ENCODE results near the gene KRTAP10-5. TPM values are rescaled to one million over a fixed set of nuclear protein-coding genes. Genes with fewer than 3 reads are reported as not detected.

The KRTAP10-5 gene
- total RNA-seq, 1 experiment from 2014 or later, result not detected

DNA sequence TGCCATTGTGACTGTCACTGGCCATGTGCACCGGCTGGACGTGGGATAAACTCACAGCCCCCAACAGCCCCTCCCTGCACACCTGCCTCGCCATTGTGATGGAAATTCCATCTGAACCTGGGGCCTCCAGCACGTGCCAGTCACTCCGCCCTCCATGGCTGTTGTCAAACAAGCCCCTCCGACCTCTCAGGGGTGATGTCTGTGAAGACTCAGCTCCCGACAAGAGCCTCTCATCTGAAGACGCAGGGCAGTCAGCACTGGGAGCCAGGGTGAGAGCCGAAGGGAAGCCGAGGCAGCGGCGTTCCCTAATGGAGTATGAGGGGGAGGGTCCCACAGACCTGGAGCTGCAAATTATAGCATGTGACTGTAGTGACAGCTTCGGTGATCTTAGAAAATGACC, 27.7 kb downstream of the KRTAP10-5 start:
- DNase-seq (ENCODE audit: low spot score), result no peak
- 0 out of 2 replicates have a peak overlapping the region, but pooled peaks have one; percentile 38 for H3K27ac Mint-ChIP-seq
- peaks cover 54% of the 10 kb centered on the region for H3K4me1 Mint-ChIP-seq
- TF ChIP-seq GABPB1 (CRISPR knock-in tag; IDR thresholded peaks at IDR 0.05), result no peak
- 0 out of 2 replicates have a peak, but pooled peaks have one; percentile 32 for TF ChIP-seq SMAD4 (CRISPR knock-in tag; IDR thresholded peaks at IDR 0.05)
- TF ChIP-seq, protein P1, sequence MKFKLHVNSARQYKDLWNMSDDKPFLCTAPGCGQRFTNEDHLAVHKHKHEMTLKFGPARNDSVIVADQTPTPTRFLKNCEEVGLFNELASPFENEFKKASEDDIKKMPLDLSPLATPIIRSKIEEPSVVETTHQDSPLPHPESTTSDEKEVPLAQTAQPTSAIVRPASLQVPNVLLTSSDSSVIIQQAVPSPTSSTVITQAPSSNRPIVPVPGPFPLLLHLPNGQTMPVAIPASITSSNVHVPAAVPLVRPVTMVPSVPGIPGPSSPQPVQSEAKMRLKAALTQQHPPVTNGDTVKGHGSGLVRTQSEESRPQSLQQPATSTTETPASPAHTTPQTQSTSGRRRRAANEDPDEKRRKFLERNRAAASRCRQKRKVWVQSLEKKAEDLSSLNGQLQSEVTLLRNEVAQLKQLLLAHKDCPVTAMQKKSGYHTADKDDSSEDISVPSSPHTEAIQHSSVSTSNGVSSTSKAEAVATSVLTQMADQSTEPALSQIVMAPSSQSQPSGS (CRISPR knock-in tag; IDR thresholded peaks at IDR 0.05; ENCODE audit: borderline replicate concordance, low read depth), result no peak
- TF ChIP-seq FOXP1 (CRISPR knock-in tag; IDR thresholded peaks at IDR 0.05; ENCODE audit: borderline replicate concordance), result peak; percentile 50; the same call in 1 of the 2 replicates
- TF ChIP-seq, protein P2, sequence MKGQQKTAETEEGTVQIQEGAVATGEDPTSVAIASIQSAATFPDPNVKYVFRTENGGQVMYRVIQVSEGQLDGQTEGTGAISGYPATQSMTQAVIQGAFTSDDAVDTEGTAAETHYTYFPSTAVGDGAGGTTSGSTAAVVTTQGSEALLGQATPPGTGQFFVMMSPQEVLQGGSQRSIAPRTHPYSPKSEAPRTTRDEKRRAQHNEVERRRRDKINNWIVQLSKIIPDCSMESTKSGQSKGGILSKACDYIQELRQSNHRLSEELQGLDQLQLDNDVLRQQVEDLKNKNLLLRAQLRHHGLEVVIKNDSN (CRISPR knock-in tag; IDR thresholded peaks at IDR 0.05), result peak; percentile 52; the same call in 1 of the 2 replicates
- TF ChIP-seq FOXK1 (CRISPR knock-in tag; IDR thresholded peaks at IDR 0.05), result 0 out of 2 replicates have a peak, but pooled peaks have one; percentile 38
- 0 out of 2 replicates have a peak, but pooled peaks have one; percentile 27 for TF ChIP-seq ZNF232 (CRISPR knock-in tag; IDR thresholded peaks at IDR 0.05)
- TF ChIP-seq MAX (CRISPR knock-in tag; IDR thresholded peaks at IDR 0.05), result peak; percentile 88
- TF ChIP-seq SP1 (CRISPR knock-in tag; conservative IDR thresholded peaks at IDR 0.05), result no peak
- TF ChIP-seq, protein P3, sequence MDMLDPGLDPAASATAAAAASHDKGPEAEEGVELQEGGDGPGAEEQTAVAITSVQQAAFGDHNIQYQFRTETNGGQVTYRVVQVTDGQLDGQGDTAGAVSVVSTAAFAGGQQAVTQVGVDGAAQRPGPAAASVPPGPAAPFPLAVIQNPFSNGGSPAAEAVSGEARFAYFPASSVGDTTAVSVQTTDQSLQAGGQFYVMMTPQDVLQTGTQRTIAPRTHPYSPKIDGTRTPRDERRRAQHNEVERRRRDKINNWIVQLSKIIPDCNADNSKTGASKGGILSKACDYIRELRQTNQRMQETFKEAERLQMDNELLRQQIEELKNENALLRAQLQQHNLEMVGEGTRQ (CRISPR knock-in tag; IDR thresholded peaks at IDR 0.05), result no peak
- TF ChIP-seq, protein P4, sequence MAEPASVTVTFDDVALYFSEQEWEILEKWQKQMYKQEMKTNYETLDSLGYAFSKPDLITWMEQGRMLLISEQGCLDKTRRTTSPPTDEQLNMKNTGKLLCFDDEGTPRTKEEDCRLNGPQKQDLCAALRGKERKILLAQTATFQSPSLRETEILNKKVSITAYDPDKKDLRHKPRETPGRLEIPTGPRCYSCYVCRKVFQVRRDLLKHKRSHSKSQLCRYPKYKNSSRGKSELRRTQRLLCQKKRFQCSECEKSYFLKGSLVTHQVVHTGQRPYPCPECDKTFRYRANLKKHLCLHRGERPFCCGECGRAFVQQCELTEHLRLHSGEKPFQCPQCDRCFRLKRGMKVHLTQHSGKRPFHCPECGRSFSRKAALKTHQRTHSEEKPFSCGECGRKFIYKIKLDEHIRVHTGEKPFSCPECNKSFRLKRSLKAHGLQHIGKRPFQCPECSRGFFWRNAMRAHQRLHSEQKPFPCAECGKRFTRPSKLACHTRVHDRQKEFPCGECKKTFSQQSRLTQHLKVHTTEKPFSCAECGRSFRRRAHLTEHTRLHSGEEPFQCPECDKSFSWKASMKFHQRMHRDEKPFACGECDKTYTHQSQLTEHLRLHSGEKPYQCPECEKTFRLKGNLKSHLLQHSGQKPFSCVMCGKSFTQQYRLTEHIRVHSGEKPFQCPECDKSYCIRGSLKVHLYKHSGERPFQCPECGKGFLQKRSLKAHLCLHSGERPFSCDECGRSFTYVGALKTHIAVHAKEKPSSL (CRISPR knock-in tag; conservative IDR thresholded peaks at IDR 0.05), result no peak
- POLR2A ChIA-PET, result interaction anchor here (0.6 kb wide), 1 partner anchor 42 kb away, joined by 4 read pairs; no protein-coding TSS in a partner anchor
- CTCF ChIA-PET, result interaction anchor here (1.0 to 1.2 kb wide), 4 partner anchors 40 to 241 kb away, joined by 3 to 4 read pairs (median 3); partner anchors contain the start of gene KRTAP10-6
- H3K4me3 Mint-ChIP-seq, result no peak overlapping the region
- no peak for ATAC-seq
- H3K9me3 Mint-ChIP-seq, result 0 out of 2 replicates have a peak, but pooled peaks cover 2% of the 10 kb centered on the region
- H3K36me3 Mint-ChIP-seq, result no peaks in the 10 kb centered on the region
- no peaks in the 10 kb centered on the region for H3K27me3 Mint-ChIP-seq (ENCODE audit: low read depth)

GRCh38 chr21:44552136-44552535, 28.3 kb downstream of the KRTAP10-5 start:
- Mint-ChIP-seq H3K27ac (no peak overlapping the region), H3K9me3 (peaks cover 7% of the 10 kb centered on the region), H3K27me3 (ENCODE audit: low read depth) (no peaks in the 10 kb centered on the region), H3K4me1 (peaks cover 54% of the 10 kb centered on the region), H3K36me3 (peaks cover 2% of the 10 kb centered on the region), H3K4me3 (no peak overlapping the region)
- ChIA-PET POLR2A (no interaction called here), CTCF (interaction anchor here (1.0 to 1.2 kb wide), 3 partner anchors 41 to 241 kb away, joined by 3 to 4 read pairs (median 3); no protein-coding TSS in a partner anchor)
- TF ChIP-seq SMAD3 (CRISPR knock-in tag; IDR thresholded peaks at IDR 0.05; ENCODE audit: borderline replicate concordance) (no peak), TP53 (CRISPR knock-in tag; IDR thresholded peaks at IDR 0.05) (no peak), NFYB (CRISPR knock-in tag; conservative IDR thresholded peaks at IDR 0.05; ENCODE audit: low read depth) (no peak), OVOL2 (CRISPR knock-in tag; IDR thresholded peaks at IDR 0.05; ENCODE audit: borderline replicate concordance) (no peak), FOXK1 (CRISPR knock-in tag; IDR thresholded peaks at IDR 0.05) (no peak), CDX4 (CRISPR knock-in tag; IDR thresholded peaks at IDR 0.05; ENCODE audit: borderline replicate concordance) (no peak), ZBTB21 (CRISPR knock-in tag; IDR thresholded peaks at IDR 0.05; ENCODE audit: borderline replicate concordance) (no peak), CREB1 (CRISPR knock-in tag; IDR thresholded peaks at IDR 0.05) (no peak), TEAD4 (CRISPR knock-in tag; IDR thresholded peaks at IDR 0.05) (no peak), JAZF1 (CRISPR knock-in tag; IDR thresholded peaks at IDR 0.05) (no peak)
- TF ChIP-seq, protein P5, sequence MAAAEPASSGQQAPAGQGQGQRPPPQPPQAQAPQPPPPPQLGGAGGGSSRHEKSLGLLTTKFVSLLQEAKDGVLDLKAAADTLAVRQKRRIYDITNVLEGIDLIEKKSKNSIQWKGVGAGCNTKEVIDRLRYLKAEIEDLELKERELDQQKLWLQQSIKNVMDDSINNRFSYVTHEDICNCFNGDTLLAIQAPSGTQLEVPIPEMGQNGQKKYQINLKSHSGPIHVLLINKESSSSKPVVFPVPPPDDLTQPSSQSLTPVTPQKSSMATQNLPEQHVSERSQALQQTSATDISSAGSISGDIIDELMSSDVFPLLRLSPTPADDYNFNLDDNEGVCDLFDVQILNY (CRISPR knock-in tag; IDR thresholded peaks at IDR 0.05), result no peak
- TF ChIP-seq, protein P6, sequence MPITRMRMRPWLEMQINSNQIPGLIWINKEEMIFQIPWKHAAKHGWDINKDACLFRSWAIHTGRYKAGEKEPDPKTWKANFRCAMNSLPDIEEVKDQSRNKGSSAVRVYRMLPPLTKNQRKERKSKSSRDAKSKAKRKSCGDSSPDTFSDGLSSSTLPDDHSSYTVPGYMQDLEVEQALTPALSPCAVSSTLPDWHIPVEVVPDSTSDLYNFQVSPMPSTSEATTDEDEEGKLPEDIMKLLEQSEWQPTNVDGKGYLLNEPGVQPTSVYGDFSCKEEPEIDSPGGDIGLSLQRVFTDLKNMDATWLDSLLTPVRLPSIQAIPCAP (CRISPR knock-in tag; IDR thresholded peaks at IDR 0.05), result no peak
- DNase-seq (ENCODE audit: low spot score) (no peak), ATAC-seq (no peak)
